ENCODE measurements around the gene URAD.

Gene URAD

DNA sequence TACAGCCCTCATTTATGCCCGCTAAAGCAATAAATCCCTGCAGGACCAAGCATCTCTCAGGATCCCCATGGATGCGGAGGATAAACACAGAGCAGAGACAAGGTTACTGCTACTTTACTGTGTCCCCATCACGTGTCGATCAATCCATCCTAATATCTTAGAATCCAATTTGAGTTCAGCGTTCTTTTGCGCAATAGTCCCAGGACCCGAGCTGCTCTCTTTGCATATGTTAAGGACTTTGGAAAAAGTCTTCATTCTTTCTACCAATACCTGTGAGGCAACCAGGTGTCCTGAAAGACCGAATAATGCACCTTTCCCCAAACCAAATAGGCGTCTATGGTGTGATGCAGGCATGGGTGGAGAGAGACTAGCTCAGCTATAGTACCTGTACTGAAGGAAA lies 38.0 kb upstream of the URAD start:
- Histone ChIP-seq H3K79me2 (ENCODE audit: low read length) (no peaks in the 10 kb centered on the region), H2AFZ (ENCODE audit: low read depth, low read length) (no peak overlapping the region), H3K9ac (ENCODE audit: low read length) (no peak overlapping the region), H3K4me1 (ENCODE audit: low read length) (peaks cover 14% of the 10 kb centered on the region), H3K4me3 (ENCODE audit: low read length) (no peak overlapping the region), H3K27ac (ENCODE audit: low read length) (no peak overlapping the region), H3K36me3 (replicated peaks; ENCODE audit: low read depth, low read length) (no peaks in the 10 kb centered on the region), H3K4me2 (ENCODE audit: low read length) (no peak overlapping the region), H3K9me3 (ENCODE audit: insufficient read depth, low read length) (no peaks in the 10 kb centered on the region), H3K27me3 (ENCODE audit: low read depth, low read length) (no peaks in the 10 kb centered on the region), H4K20me1 (ENCODE audit: insufficient read depth, low read length) (no peaks in the 10 kb centered on the region)
- TF ChIP-seq CTCF (IDR thresholded peaks at IDR 0.05; ENCODE audit: low read depth, low read length) (no peak), EZH2phosphoT487 (IDR thresholded peaks at IDR 0.05; ENCODE audit: low read depth) (no peak)

GRCh38 chr13:28022848-28023518 lies 34.5 kb upstream of the URAD start:
- TF ChIP-seq EZH2phosphoT487 (IDR thresholded peaks at IDR 0.05; ENCODE audit: low read depth): no peak
- no peak for TF ChIP-seq CTCF (IDR thresholded peaks at IDR 0.05; ENCODE audit: low read depth, low read length)
- Histone ChIP-seq H3K4me2 (ENCODE audit: low read length) (no peak overlapping the region), H3K9ac (ENCODE audit: low read length) (no peak overlapping the region), H3K79me2 (ENCODE audit: low read length) (no peaks in the 10 kb centered on the region), H3K9me3 (ENCODE audit: insufficient read depth, low read length) (no peaks in the 10 kb centered on the region), H4K20me1 (ENCODE audit: insufficient read depth, low read length) (no peaks in the 10 kb centered on the region), H3K36me3 (replicated peaks; ENCODE audit: low read depth, low read length) (no peaks in the 10 kb centered on the region), H3K27me3 (ENCODE audit: low read depth, low read length) (no peaks in the 10 kb centered on the region), H3K27ac (ENCODE audit: low read length) (no peak overlapping the region), H3K4me3 (ENCODE audit: low read length) (no peak overlapping the region), H2AFZ (ENCODE audit: low read depth, low read length) (no peak overlapping the region), H3K4me1 (ENCODE audit: low read length) (peaks cover 8% of the 10 kb centered on the region)

DNA sequence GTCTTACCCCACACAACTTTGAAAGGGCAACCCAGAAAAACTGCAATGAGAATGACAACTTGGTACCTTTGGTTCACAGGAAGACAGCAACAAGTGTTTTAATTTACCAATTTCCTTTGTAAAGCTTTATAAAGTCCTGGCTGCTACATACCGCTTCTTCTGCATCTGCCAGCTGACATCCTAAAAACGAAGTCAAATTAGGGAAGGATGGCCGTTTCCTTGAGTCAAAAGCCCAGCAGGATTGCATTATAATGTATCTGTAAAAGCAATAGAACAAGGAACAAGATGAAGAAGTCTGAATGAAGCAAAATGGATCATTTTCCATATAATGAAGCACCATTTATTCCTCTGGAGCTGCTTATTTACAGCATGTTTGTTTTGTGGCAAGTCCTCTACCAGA lies 25.8 kb upstream of the URAD start:
- H3K4me2 ChIP-seq (ENCODE audit: low read length): no peak overlapping the region
- no peaks in the 10 kb centered on the region for H3K79me2 ChIP-seq (ENCODE audit: low read length)
- H2AFZ ChIP-seq (ENCODE audit: low read depth, low read length): no peak overlapping the region
- no peak overlapping the region for H3K27ac ChIP-seq (ENCODE audit: low read length)
- H3K9me3 ChIP-seq (ENCODE audit: insufficient read depth, low read length): no peaks in the 10 kb centered on the region
- no peaks in the 10 kb centered on the region for H3K36me3 ChIP-seq (replicated peaks; ENCODE audit: low read depth, low read length)
- no peaks in the 10 kb centered on the region for H3K27me3 ChIP-seq (ENCODE audit: low read depth, low read length)
- H3K4me1 ChIP-seq (ENCODE audit: low read length): peaks cover 39% of the 10 kb centered on the region
- no peak for TF ChIP-seq EZH2phosphoT487 (IDR thresholded peaks at IDR 0.05; ENCODE audit: low read depth)
- no peak for TF ChIP-seq CTCF (IDR thresholded peaks at IDR 0.05; ENCODE audit: low read depth, low read length)
- no peak overlapping the region for H3K9ac ChIP-seq (ENCODE audit: low read length)
- H3K4me3 ChIP-seq (ENCODE audit: low read length): no peak overlapping the region
- H4K20me1 ChIP-seq (ENCODE audit: insufficient read depth, low read length): no peaks in the 10 kb centered on the region

GRCh38 chr13:28013482-28013881 lies 25.0 kb upstream of the URAD start:
- H4K20me1 ChIP-seq (ENCODE audit: insufficient read depth, low read length): no peaks in the 10 kb centered on the region
- H3K4me3 ChIP-seq (ENCODE audit: low read length): peak overlapping the region; percentile 42
- TF ChIP-seq EZH2phosphoT487 (IDR thresholded peaks at IDR 0.05; ENCODE audit: low read depth): no peak
- no peak for TF ChIP-seq CTCF (IDR thresholded peaks at IDR 0.05; ENCODE audit: low read depth, low read length)
- H3K4me2 ChIP-seq (ENCODE audit: low read length): peak overlapping the region; percentile 71
- no peaks in the 10 kb centered on the region for H3K9me3 ChIP-seq (ENCODE audit: insufficient read depth, low read length)
- peak overlapping the region; percentile 34; the same call in 1 of the 2 replicates for H3K9ac ChIP-seq (ENCODE audit: low read length)
- peak overlapping the region; percentile 70 for H3K27ac ChIP-seq (ENCODE audit: low read length)
- no peak overlapping the region for H2AFZ ChIP-seq (ENCODE audit: low read depth, low read length)
- H3K79me2 ChIP-seq (ENCODE audit: low read length): no peaks in the 10 kb centered on the region
- peaks cover 42% of the 10 kb centered on the region for H3K4me1 ChIP-seq (ENCODE audit: low read length)
- H3K27me3 ChIP-seq (ENCODE audit: low read depth, low read length): no peaks in the 10 kb centered on the region
- no peaks in the 10 kb centered on the region for H3K36me3 ChIP-seq (replicated peaks; ENCODE audit: low read depth, low read length)
